Fibroblast of mammary gland (primary cell): ENCODE measurements around the gene CFAP52.

ENCODE experiments used
- DNase-seq: peaks from one replicate; pipeline ENCODE4 v3.0.0-alpha.2; 2010; ENCODE audit warnings: low read depth
- H3K4me3 ChIP-seq: 2 replicates; pipeline ENCODE4 v1.5.1; 2011; ENCODE audit warnings: low read depth, mild to moderate bottlenecking, low read length, moderate library complexity; ENCODE audit not compliant: control insufficient read depth
- TF ChIP-seq, protein P1 (sequence below): conservative IDR thresholded peaks from 2 replicates; pipeline ENCODE4 v1.5.1; 2011; ENCODE audit warnings: low read depth, low read length, inconsistent platforms; ENCODE audit not compliant: control insufficient read depth, insufficient read depth

CFAP52 gene

DNA sequence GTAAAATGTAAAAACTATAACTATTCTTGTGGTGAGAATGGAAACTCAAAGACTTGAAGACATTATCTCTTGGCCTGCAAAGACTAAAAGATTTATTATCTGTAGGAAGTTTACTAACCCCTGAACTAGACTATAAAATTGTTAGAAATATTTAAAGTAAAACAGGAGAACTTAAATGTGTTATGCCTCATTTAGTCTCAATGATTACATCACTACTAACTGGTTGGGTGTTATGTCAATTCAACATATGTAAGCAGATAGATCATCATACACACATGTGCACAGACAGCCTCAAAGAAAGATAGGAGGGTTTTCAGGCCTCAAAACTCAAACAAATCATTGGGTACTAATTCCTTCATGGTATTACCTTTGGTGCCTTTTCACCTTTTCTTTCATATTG lies 8.4 kb upstream of the CFAP52 start:
- DNase-seq: no peak
- H3K4me3 ChIP-seq: no peak overlapping the region
- TF ChIP-seq, protein P1, sequence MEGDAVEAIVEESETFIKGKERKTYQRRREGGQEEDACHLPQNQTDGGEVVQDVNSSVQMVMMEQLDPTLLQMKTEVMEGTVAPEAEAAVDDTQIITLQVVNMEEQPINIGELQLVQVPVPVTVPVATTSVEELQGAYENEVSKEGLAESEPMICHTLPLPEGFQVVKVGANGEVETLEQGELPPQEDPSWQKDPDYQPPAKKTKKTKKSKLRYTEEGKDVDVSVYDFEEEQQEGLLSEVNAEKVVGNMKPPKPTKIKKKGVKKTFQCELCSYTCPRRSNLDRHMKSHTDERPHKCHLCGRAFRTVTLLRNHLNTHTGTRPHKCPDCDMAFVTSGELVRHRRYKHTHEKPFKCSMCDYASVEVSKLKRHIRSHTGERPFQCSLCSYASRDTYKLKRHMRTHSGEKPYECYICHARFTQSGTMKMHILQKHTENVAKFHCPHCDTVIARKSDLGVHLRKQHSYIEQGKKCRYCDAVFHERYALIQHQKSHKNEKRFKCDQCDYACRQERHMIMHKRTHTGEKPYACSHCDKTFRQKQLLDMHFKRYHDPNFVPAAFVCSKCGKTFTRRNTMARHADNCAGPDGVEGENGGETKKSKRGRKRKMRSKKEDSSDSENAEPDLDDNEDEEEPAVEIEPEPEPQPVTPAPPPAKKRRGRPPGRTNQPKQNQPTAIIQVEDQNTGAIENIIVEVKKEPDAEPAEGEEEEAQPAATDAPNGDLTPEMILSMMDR: no peak

- TF ChIP-seq, protein P1: no peak
These were observed 7.4 kb upstream of the CFAP52 start for GRCh38 chr17:9568957-9569588.

GRCh38 chr17:9571201-9571600 lies 5.2 kb upstream of the CFAP52 start:
- no peak for DNase-seq
- TF ChIP-seq, protein P1: no peak
- H3K4me3 ChIP-seq: no peak overlapping the region

More at GRCh38 chr17:9568957-9569588, 7.4 kb upstream of the CFAP52 start:
- no peak for DNase-seq
- H3K4me3 ChIP-seq: no peak overlapping the region

GRCh38 chr17:9575381-9576101 lies 901 bp upstream of the CFAP52 start, which contains the start of gene STX8:
STX8 (minus strand) TSS chr17:9575820; CDS start chr17:9575808, 12 bp downstream.
- TF ChIP-seq, protein P1: no peak
- peak within 1 kb of the TSS; percentile 94 for H3K4me3 ChIP-seq
- peak; percentile 82 for DNase-seq

GRCh38 chr17:9577373-9577709 lies 899 bp downstream of the CFAP52 start:
- TF ChIP-seq, protein P1: no peak
- H3K4me3 ChIP-seq: no peak overlapping the region
- peak; percentile 3 for DNase-seq

DNA sequence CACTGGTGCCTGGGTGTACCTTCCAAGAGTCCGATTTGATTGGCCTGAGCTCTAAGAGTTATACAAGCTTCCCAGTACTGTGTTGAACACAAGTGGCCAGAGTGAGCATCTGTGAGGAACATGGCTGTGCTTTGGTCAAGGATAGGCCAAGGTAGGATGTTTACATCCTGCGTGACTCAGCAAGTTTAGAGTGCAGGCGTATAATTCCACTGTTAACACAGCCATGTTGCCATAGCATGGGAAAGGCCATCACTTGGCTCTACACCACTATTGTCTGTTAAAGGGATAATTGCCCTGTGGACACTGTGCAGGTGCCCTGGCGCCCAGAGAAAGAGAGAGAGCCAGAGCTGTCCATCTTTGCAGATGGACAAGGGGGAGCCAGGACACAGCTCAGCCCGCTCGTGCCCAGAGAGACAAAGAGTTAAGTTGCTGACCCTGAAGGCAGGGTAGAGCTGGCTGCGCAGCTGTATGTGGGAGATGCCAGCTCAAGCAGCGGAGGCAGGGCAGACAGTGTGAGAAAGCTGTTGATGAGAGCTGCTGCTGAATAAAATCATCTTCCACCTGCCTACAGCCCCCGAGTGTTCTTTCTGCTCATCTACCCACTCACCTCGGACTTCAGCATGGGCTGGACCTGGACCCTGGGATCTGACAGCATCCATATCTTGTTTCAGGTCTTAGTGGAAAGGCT lies 11.7 kb downstream of the CFAP52 start:
- DNase-seq: no peak
- H3K4me3 ChIP-seq: no peak overlapping the region
- TF ChIP-seq, protein P1: no peak
